HCT116 (cell line): ENCODE data around the gene CHML. TPM values are rescaled to one million over a fixed set of nuclear protein-coding genes. Genes with fewer than 3 reads are reported as not detected.
A peak's percentile ranks its signal among the peaks of the same experiment; 100 is the strongest.

Experiments used
- ATAC-seq: fragments of 200-7000 bp; cut with Tn5 transposase; 2 replicates; pipeline ENCODE4 v1.9.1; 2020; ENCODE audit warnings: mild to moderate bottlenecking, moderate library complexity
- BruUV-seq: library from RNA; stranded (reverse); fragments of 400-500 nt; replicated peaks from 2 replicates; lab custom pipeline; 2021; lab: Mats Ljungman, UMichigan
- CTCF ChIA-PET: fragments of 300-600 bp; sonication (Branson Sonifier 250); formaldehyde crosslinking; loops from one replicate; lab custom pipeline; 2021; ENCODE audit warnings: antibody characterized with exemption; lab: Charles Lee
- POLR2A ChIA-PET: fragments of 300-600, 350-600 bp; sonication (Branson Sonifier 250); formaldehyde crosslinking; loops from one replicate; lab custom pipeline; 2021; ENCODE audit warnings: antibody characterized with exemption; lab: Charles Lee
- RAD21 ChIA-PET, 2 experiments: fragments of 300-600 bp; sonication (Branson Sonifier 250); formaldehyde crosslinking; loops; one replicate each; lab custom pipeline; 2023; ENCODE audit warnings: low total read pairs in 2 of 2; ENCODE audit not compliant: uncharacterized antibody in 2 of 2, unreplicated experiment in 2 of 2, low non-redundant PET in 1 of 2; lab: Charles Lee
- DNase-seq: peaks from one replicate; pipeline ENCODE4 v3.0.0-alpha.2; 2010; ENCODE audit warnings: low read depth, low spot score
- H2AFZ ChIP-seq: fragments of 200-600 bp; shearing (Covaris generic), sonication (generic); 2 replicates; pipeline ENCODE4 v1.6.1; 2017; ENCODE audit warnings: low read depth, mixed run types, mixed read lengths, antibody characterized with exemption, low read length; ENCODE audit not compliant: poor library complexity, severe bottlenecking
- H3K27ac ChIP-seq: 2 replicates; pipeline ENCODE4 v1.5.1; 2012; ENCODE audit warnings: low read depth, low read length
- H3K27me3 ChIP-seq: fragments of 200-600 bp; sonication (generic); 2 replicates; pipeline ENCODE4 v1.6.1; 2016; ENCODE audit warnings: mixed run types, low read length, mixed read lengths; ENCODE audit not compliant: insufficient read depth
- H3K36me3 ChIP-seq, 2 experiments: fragments of 200-500 bp in 1 of 2; fragments of 200-600 bp in 1 of 2; sonication (Bioruptor generic) in 1 of 2; sonication (generic) in 1 of 2; 2 replicates each; pipeline versions ENCODE4 v1.5.1 to v1.6.1; 2014 to 2016; ENCODE audit warnings: low read length in 2 of 2, inconsistent platforms in 1 of 2, mixed read lengths in 1 of 2, mixed run types in 1 of 2; ENCODE audit not compliant: insufficient read depth in 2 of 2, control insufficient read depth in 1 of 2
- H3K4me1 ChIP-seq, 2 experiments: fragments of 200-600 bp in 1 of 2; sonication (generic) in 1 of 2; 2 replicates each; pipeline versions ENCODE4 v1.5.1 to v1.6.1; 2012 to 2017; ENCODE audit warnings: low read length in 2 of 2, inconsistent platforms in 1 of 2, mild to moderate bottlenecking in 1 of 2, mixed read lengths in 1 of 2, mixed run types in 1 of 2, moderate library complexity in 1 of 2; ENCODE audit not compliant: insufficient read depth in 2 of 2, control insufficient read depth in 1 of 2
- H3K4me2 ChIP-seq: fragments of 200-600 bp; sonication (generic); 2 replicates; pipeline ENCODE4 v1.6.1; 2017; ENCODE audit warnings: mixed run types, low read length, mixed read lengths
- H3K4me3 ChIP-seq, 2 experiments: fragments of 200-600 bp in 1 of 2; sonication (generic) in 1 of 2; replicated peaks in 1 of 2; 2 replicates each; pipeline ENCODE4 v1.5.1; 2011 to 2016; ENCODE audit warnings: low read length in 2 of 2, control low read depth in 1 of 2, low read depth in 1 of 2, mild to moderate bottlenecking in 1 of 2, mixed read lengths in 1 of 2, mixed run types in 1 of 2
- H3K79me2 ChIP-seq: fragments of 200-600 bp; sonication (generic); 2 replicates; pipeline ENCODE4 v1.6.1; 2017; ENCODE audit warnings: mild to moderate bottlenecking, mixed run types, low read length, moderate library complexity, mixed read lengths; ENCODE audit not compliant: insufficient read depth
- H3K9ac ChIP-seq: fragments of 200-600 bp; sonication (generic); 2 replicates; pipeline ENCODE4 v1.6.1; 2016; ENCODE audit warnings: low read length, mixed read lengths
- H3K9me2 ChIP-seq: fragments of 200-600 bp; sonication (generic), shearing (Covaris generic); 2 replicates; pipeline ENCODE4 v1.6.1; 2017; ENCODE audit warnings: mixed run types, mild to moderate bottlenecking, moderate library complexity; ENCODE audit not compliant: insufficient read depth
- H3K9me3 ChIP-seq, 2 experiments: fragments of 200-500 bp in 1 of 2; fragments of 200-600 bp in 1 of 2; sonication (Bioruptor generic) in 1 of 2; sonication (generic) in 1 of 2; 2 replicates each; pipeline ENCODE4 v1.6.1; 2014 to 2017; ENCODE audit warnings: low read length in 2 of 2, mixed read lengths in 2 of 2, inconsistent platforms in 1 of 2, low read depth in 1 of 2, mild to moderate bottlenecking in 1 of 2, mixed run types in 1 of 2, moderate library complexity in 1 of 2; ENCODE audit not compliant: control insufficient read depth in 1 of 2, insufficient read depth in 1 of 2
- H4K20me1 ChIP-seq: fragments of 200-600 bp; sonication (generic), shearing (Covaris generic); 2 replicates; pipeline ENCODE4 v1.6.1; 2017; ENCODE audit warnings: mixed run types, mild to moderate bottlenecking, moderate library complexity; ENCODE audit not compliant: insufficient read depth
- CEBPB ChIP-seq: IDR thresholded peaks from 2 replicates; pipeline ENCODE4 v1.6.1; 2012; ENCODE audit warnings: low read depth
- EZH2 ChIP-seq: fragments of 200-600 bp; sonication (generic); IDR thresholded peaks from 2 replicates; pipeline ENCODE4 v1.6.1; 2017; ENCODE audit warnings: antibody characterized with exemption, mixed run types
- EZH2phosphoT487 ChIP-seq: fragments of 200-600 bp; IDR thresholded peaks from 2 replicates; pipeline ENCODE4 v1.6.1; 2018; ENCODE audit warnings: antibody characterized with exemption, borderline replicate concordance
- SRF ChIP-seq: IDR thresholded peaks from 2 replicates; pipeline ENCODE4 v1.6.1; 2012; ENCODE audit warnings: low read depth
- TCF7L2 ChIP-seq: IDR thresholded peaks from 2 replicates; pipeline ENCODE4 v1.7.0; 2011; ENCODE audit warnings: borderline replicate concordance, inconsistent platforms; ENCODE audit not compliant: insufficient read depth, insufficient read length; ENCODE audit errors: extremely low read depth
- ZFX ChIP-seq: fragments of 450-650 bp; IDR thresholded peaks from 2 replicates; pipeline ENCODE4 v1.6.1; 2017
- intact Hi-C: fragments of 100-400 bp; cut with micrococcal nuclease; formaldehyde crosslinking; loops from 2 replicates; pipeline ENCODE4 v1.10.0; 2022
- total RNA-seq: library from RNA; stranded (reverse); gene quantifications from one replicate; pipeline ENCODE4 v1.2.1, GENCODE V29; 2021; ENCODE audit not compliant: unreplicated experiment

Gene CHML
- total RNA-seq, 1 experiment from 2014 or later: 9.7 TPM

DNA sequence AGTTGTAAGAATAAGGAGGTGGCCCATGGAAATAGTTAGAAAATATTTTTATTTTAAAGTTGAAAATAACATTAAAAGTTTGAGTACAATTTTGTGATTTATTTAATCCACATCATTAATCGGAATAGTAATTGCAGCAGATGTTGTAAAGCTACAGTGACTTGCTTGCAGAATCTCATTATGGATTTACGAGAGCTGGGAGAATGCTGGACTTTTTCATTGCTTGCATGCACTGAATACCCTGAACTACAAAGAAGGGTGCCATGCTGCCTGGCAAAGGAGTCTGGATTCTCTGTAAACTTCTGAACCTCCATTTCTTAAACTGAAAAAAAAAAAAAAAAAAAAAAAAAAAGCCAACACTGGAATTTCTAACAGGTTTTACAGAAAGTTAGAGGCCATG lies 38.4 kb upstream of the CHML start:
- DNase-seq (no peak), ATAC-seq (no peak)
- intact Hi-C loops: no loop called here
- CTCF ChIA-PET: no interaction called here
- no peak for TF ChIP-seq EZH2phosphoT487
- no peak for TF ChIP-seq ZFX
- TF ChIP-seq EZH2: no peak
- TF ChIP-seq SRF: no peak
- Histone ChIP-seq H4K20me1 (no peaks in the 10 kb centered on the region), H3K9ac (no peak overlapping the region), H3K4me1 (no peaks in the 10 kb centered on the region), H3K27me3 (peaks cover 12% of the 10 kb centered on the region; the same call in 1 of the 2 replicates), H3K4me2 (no peak overlapping the region), H3K9me2 (no peaks in the 10 kb centered on the region), H2AFZ (no peak overlapping the region), H3K9me3 (no peaks in the 10 kb centered on the region), H3K27ac (no peak overlapping the region), H3K4me3 (no peak overlapping the region), H3K79me2 (no peaks in the 10 kb centered on the region), H3K36me3 (no peaks in the 10 kb centered on the region)
- POLR2A ChIA-PET: no interaction called here
- BruUV-seq: no TSS peak
- RAD21 ChIA-PET: no interaction called here

DNA sequence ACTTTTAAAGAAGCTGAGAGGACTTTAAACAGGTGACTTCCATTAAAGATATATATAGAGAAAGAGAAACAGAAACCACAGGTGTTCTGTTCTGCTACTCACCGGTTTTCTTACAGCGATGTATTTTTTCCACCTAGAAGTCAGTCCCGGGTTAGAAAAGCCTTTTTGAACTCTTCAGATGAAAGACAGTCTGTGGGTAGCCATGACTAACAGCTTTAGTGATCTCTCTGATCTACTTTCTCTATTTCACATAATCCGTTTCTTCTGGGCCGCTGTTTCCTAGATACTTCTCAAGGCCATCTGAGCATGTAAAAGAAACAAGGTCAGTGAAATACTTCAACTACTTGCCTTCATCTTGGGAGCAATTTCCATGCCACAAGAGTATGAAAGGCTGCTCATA lies 37.0 kb upstream of the CHML start:
- DNase-seq (no peak), ATAC-seq (no peak)
- no peaks in the 10 kb centered on the region for H3K4me1 ChIP-seq
- no peaks in the 10 kb centered on the region for H3K79me2 ChIP-seq
- no peaks in the 10 kb centered on the region for H3K9me3 ChIP-seq
- POLR2A ChIA-PET: no interaction called here
- no peak overlapping the region for H2AFZ ChIP-seq
- RAD21 ChIA-PET: no interaction called here
- H3K36me3 ChIP-seq: no peaks in the 10 kb centered on the region
- BruUV-seq: no TSS peak
- TF ChIP-seq TCF7L2 (peak; percentile 42), CEBPB (no peak)
- no peak overlapping the region for H3K4me2 ChIP-seq
- no peak overlapping the region for H3K9ac ChIP-seq
- no peak overlapping the region for H3K4me3 ChIP-seq
- H3K27me3 ChIP-seq: peaks cover 12% of the 10 kb centered on the region; the same call in 1 of the 2 replicates
- CTCF ChIA-PET: no interaction called here
- no peaks in the 10 kb centered on the region for H3K9me2 ChIP-seq
- H4K20me1 ChIP-seq: no peaks in the 10 kb centered on the region
- intact Hi-C loops: no loop called here
- no peak overlapping the region for H3K27ac ChIP-seq
